8988T (cell line): Measurements from ENCODE around the gene DNAJB6.
"Not testable (repeated sequence)": the region's sequence is repeated elsewhere in the genome, so short reads cannot be mapped to it uniquely, and the experiment has no call there.

Experiments
- DNase-seq: peaks from one replicate; pipeline ENCODE4 v3.0.0; 2011

The DNAJB6 gene

GRCh38 chr7:157445246-157445955, 108.6 kb downstream of the DNAJB6 start:
- DNase-seq: no peak

DNA sequence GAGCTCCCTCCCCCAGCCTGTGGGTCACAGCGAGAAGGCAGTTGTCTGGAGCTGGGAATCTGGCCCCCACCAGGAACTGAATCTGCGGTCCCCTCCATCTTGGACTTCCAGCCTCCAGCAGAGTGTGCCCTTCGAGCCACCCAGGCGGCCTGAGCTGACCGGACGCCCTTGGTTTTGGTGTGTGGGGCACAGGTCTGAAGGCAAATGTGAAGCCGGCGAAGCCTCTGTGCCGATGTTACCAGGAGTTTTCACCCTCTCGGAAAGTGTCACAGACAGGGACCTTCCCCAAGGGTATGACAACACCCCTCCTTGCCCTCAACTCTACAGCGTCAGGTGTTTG, 109.1 kb downstream of the DNAJB6 start:
- no peak for DNase-seq

DNA sequence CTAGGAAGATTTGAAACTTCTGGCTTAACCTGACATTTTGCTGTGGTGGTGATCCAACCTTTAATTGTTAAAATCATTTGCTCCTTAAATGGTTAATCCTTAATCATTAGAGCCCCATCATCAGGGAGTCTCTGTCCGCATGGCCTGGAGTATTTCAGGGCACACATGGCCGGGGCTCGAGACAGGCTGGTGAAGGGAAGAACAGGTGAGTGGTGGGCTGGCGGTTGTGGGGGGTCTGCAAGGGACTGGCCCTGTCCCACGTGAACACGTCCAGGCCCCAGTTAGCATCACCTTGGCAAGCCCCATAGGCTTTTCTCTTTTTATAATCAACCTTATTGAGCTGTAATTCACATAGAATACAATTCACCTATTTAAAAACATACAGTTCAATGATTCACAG, 109.5 kb downstream of the DNAJB6 start:
- DNase-seq: no peak

DNA sequence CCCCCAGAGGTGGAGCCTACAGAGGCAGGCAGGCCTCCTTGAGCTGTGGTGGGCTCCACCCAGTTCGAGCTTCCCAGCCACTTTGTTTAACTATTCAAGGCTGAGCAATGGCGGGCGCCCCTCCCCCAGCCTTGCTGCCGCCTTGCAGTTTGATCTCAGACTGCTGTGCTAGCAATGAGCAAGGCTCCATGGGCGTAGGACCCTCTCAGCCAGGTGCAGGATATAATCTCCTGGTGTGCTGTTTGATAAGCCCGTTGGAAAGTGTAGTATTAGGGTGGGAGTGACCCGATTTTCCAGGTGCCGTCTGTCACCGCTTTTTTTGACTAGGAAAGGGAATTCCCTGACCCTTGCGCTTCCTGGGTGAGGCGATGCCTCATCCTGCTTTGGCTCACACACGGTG, 117.2 kb downstream of the DNAJB6 start:
- DNase-seq: not testable (repeated sequence)

- DNase-seq: no peak
Observed at GRCh38 chr7:157457355-157458253, 120.8 kb downstream of the DNAJB6 start.

DNA sequence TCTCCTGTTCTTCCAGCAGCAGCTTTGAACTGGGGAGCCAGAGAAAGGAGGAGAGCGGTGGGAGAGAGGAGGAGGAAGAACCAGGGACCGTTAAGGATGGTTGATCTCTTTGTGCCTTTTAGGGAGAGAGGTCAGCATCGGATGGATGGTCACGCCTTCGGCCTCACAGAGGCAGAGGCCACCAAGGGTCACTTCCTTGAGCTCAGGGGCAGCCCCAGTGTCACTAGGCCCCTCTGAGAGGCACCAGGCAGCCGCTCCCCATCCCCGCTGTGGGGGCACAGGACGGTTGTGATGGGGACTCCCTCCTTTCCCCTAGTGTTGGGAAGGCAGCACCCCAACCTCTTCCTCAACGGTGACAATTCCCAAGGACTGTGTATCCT, 121.4 kb downstream of the DNAJB6 start:
- DNase-seq: no peak

DNA sequence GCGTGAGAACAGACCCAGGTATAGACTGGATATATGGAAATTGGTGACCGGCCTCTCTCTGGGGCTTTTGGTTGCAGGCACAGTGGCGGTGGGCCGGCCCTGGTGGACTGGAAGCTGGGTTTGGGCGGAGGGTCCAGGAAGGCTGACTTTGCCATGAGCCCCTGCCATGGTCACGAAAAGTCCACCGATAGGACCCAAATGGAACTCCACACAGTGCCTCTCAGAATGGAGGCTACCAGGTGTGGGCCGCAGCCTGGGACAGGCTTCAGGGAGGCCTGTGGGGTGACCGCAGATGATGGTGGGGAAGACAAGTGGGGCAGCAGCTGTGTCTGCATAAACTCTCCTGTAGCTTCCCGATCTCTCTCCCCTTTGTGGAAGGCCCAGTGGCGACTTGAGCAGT, 123.2 kb downstream of the DNAJB6 start:
- no peak for DNase-seq

GRCh38 chr7:157460721-157461120, 123.9 kb downstream of the DNAJB6 start:
- DNase-seq: no peak

GRCh38 chr7:157461573-157462418, 125.0 kb downstream of the DNAJB6 start:
- no peak for DNase-seq

DNA sequence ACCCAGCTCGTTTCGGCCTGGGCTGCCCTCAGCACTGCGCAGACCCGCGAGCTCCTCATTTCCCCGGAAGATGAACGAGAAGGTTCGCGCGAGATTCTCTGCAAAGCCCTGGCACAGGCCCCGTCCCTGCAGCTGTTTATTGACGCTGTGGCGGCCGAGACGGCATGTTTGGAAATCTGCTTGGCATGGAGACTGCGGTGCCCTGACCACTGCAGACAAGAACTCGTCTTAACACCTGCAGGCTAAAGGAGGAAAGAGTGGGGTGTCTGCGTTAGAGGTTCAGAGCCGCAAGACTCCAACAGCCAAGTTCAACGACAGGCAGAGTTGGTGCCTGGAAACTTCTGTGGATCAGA, 125.6 kb downstream of the DNAJB6 start:
- no peak for DNase-seq

DNA sequence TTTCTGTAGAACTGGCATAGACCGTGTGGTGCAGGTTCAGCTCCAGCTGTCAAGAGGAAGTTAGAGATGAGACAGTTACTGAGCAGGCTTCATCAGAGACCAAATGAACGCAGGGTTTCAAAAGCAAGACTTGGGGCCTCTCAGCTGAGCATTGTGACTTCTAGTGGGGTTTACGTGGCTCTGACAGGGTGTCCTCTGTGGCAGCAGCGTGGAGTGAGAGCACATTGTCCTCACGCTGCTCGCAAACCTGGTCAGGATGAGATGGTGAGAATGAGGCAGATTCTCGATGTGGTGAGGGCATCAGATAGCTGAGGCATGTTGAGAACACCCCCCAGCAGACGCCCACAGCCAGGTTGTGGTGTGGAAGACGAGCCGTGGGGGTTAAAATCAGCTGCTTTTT, 126.0 kb downstream of the DNAJB6 start:
- DNase-seq: no peak

GRCh38 chr7:157463245-157463644, 126.4 kb downstream of the DNAJB6 start:
- DNase-seq: no peak

GRCh38 chr7:157464111-157464970, 127.5 kb downstream of the DNAJB6 start:
- no peak for DNase-seq

DNA sequence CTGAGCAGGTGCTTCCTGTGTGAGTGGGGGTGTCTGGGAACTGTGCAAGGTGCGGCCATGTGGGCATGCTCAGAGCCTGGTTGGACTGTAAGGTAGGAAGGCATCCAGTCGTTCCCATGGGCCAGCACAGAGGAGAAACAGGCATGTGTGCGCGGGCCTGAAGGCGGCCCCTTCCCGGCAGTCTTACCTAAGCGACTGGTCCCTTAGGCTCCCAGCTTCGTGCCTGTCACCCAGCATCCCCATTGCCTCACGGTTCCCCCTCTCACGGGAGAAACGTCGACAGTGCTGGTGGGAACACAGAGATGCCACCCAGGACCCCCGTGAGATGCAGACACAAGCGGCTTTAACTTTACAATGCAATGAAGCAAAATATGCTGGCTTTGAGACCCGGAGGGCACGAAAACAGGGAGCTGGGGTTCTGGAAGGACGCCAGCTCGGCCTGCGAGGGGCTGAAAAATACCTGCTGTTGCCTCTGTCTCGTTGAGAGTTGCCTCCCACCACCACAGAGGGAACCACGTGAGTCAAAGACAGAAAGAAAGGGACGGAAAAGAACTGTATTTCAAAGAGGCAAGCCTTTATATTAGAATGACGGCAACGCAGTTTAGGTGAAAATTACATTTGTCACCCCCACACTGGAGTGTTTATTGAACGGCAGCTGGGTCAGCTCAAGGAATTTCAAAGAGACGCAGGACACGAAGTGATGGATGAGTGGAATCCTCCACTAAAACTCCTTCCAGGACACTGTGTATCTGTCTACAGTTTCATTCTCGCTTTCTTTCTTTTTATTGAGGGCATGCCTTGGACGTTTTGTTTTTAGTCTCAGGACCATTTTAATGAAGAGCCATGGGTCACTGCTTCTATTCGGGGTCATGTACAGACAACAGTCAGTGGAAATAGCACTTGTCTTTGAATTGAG, 128.4 kb downstream of the DNAJB6 start:
- DNase-seq: no peak

- no peak for DNase-seq
Observed at GRCh38 chr7:157465891-157466866, 129.4 kb downstream of the DNAJB6 start.

DNA sequence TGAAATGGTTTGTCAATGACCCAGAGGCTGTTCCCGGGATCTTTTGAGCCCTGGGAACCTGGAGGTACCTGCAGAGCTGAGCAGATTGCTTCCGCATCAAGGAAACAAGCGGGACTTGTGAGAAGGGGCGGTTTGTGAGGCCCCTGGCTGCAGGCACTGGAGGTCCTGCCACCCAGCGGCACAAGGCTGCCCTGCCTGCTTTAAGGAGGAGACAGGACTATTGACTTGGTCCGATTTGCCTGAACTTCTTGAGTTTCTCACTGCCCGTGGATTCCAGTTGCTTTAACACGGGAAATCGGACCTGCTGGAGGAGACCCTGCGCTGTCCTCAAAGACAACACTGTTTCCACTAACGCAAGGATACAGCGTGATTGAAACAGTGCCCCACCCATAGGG, 130.1 kb downstream of the DNAJB6 start:
- DNase-seq: no peak
